WI38 (cell line): ENCODE measurements around the gene RSPH4A.

Experiments used
- H3K4me3 ChIP-seq: 2 replicates; pipeline ENCODE4 v1.5.1; 2011; ENCODE audit warnings: low read depth, mild to moderate bottlenecking, control low read depth, low read length
- TF ChIP-seq, protein P1 (sequence below): IDR thresholded peaks from 2 replicates; pipeline ENCODE4 v1.5.1; 2012; ENCODE audit warnings: low read depth, mild to moderate bottlenecking, control low read depth, low read length

Gene RSPH4A

DNA sequence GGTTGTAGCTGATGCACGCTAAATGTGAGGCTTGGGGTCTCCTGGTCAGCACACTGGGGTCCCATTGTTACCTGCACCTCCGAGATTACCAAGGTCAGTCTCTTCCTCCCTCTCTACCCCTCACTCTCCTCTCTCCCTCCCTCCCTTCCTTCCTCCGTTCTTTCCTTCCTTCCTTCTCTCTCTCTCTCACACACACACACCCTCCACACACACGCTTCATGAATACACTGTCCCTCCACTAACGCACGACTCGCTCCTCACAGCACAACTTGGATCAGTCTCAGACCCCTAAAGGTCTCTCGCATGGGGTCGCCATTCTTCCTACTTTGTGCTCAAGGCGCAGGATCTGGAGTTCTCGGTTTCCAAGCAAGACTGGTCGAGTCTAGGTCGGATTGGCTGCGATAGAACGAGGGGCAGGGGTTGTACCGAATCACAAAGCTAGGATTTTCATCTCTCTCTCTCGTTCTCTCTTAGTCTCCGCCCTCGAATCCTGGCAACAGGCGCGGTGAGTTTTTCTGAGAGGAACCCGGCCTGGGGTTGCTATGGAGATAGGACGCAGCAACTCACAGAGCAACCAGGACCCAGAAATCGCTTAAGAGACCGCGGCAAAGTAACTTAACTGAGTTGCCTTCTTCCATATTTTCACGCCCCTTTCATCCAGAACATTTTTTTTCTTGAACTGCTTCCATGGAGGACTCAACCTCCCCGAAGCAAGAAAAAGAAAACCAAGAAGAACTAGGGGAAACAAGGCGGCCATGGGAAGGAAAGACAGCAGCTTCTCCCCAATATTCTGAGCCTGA, at the start of gene RSPH4A:
RSPH4A (plus strand) TSS at position 543 of the 800 bp plus-strand sequence; CDS start at position 688, 145 bp downstream.
- H3K4me3 ChIP-seq = peak within 1 kb of the TSS; percentile 70
- TF ChIP-seq, protein P1, sequence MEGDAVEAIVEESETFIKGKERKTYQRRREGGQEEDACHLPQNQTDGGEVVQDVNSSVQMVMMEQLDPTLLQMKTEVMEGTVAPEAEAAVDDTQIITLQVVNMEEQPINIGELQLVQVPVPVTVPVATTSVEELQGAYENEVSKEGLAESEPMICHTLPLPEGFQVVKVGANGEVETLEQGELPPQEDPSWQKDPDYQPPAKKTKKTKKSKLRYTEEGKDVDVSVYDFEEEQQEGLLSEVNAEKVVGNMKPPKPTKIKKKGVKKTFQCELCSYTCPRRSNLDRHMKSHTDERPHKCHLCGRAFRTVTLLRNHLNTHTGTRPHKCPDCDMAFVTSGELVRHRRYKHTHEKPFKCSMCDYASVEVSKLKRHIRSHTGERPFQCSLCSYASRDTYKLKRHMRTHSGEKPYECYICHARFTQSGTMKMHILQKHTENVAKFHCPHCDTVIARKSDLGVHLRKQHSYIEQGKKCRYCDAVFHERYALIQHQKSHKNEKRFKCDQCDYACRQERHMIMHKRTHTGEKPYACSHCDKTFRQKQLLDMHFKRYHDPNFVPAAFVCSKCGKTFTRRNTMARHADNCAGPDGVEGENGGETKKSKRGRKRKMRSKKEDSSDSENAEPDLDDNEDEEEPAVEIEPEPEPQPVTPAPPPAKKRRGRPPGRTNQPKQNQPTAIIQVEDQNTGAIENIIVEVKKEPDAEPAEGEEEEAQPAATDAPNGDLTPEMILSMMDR = no peak

DNA sequence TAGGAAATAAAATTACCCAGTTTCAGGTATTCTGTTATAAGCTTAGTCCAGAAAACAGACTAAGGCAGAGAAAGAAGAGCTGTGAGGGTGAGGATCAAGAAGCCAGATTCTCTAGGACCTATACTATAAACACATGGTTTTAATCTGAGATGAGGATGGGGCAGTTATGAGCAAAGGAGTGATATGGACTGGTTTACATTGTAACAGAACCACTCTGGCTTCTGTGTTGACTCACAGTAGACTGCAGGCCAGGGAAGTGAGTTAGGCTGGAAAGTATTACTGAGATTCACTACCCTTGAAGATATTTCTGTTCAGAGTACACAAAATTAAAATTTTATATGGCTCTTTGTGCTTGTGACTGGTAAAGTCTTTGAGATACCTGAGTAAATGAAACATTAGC, 48.2 kb upstream of the RSPH4A start:
- H3K4me3 ChIP-seq = no peak overlapping the region
- TF ChIP-seq, protein P1 = no peak

DNA sequence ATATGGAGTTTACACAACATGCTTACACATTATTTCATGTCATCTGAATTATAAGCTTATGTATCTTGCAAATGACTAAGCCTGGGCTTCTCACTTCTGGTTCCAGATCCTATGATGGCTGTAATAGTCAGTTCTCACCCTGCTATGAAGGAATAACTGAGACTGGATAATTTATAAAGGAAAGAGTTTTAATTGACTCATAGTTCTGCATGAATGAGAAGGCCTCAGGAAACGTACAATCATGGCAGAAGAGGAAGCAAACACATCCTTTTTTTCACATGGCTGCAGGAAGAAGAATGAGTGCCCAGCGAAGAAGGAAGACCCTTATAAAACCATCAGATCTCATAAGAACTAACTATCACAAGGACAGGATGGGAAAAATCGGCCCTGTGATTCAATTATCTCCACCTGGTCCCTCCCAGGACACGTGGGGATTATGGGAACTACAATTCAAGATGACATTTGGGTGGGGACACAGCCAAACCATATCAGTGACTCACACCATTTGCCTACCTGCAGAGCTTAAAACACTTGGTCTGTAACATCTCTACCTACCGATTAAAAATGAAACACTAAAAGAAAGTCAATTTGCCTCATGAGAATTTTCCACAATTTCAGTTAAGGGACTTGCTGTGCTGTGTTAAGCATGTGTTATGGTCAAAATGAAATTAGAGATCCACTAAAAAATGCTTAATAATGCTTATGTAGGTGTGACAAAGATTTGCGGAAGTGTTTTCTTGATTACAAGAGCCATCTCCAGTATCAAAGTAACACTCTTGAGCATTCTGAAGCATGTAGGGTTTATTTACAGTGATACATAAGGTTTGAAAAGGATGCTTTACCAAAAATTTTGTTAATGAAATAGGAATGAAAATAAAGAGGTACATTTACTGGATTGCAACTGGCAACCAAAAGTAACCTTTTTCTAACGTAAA, 47.2 kb upstream of the RSPH4A start:
- no peak overlapping the region for H3K4me3 ChIP-seq
- TF ChIP-seq, protein P1 = no peak

DNA sequence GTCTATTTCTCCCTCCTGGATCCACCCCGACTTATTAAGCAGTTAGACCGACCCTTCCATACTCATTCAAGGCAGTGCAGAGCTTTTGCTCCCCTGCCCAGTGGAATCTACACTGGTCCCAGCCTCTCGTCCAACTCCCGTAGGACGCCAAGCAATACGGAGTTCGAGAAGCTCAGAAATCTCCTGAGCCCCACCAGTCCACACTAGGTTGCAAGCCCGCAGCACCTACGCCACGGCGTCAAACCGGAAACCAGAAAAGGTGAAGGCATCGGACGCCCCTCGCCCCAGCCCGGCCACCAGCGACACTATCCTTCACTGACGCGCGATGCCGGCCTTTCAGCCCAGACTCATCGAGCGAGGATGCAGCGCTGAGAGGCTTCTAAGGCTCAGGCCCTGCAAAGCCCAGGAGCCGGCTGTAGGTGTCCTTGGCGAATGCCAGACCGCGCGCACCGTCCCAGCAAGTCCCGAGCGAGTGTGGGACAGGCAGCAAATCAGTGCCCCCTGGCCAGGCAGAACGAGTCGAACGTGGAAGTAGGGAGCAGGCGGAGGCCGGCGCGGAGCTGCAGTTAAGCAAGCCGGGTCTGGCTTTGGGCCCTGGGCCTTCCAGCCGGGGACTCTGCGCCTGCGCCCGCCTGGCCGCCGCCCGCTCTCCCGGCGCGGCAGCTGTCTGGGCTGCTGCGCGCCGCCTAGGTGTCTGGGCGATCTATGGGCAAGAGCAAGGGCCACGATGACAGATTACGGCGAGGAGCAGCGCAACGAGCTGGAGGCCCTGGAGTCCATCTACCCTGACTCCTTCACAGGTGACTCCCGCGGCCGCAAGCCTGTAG, 45.2 kb upstream of the RSPH4A start, which contains the start of gene RWDD1:
RWDD1 (plus strand) TSS at position 649 of the 827 bp plus-strand sequence; CDS start at position 728, 79 bp downstream.
- peak within 1 kb of the TSS; percentile 99 for H3K4me3 ChIP-seq
- TF ChIP-seq, protein P1 = no peak

DNA sequence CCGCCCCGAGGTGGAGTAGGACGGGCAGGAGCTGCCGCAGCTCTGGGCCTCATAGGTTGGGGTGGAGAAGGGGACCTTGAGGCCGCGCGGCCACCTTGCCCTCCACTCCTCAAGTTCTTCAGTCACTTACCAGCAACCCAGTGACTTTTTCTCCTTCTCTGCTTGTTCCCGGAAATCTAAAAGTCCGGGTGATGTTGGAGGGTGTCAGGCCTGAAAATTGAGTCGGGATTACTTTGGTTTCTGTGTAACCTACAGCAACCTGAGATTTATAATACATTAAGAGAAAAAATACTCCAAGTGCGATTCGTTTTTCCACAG, 44.6 kb upstream of the RSPH4A start:
- peak overlapping the region; percentile 99 for H3K4me3 ChIP-seq
- TF ChIP-seq, protein P1 = no peak

DNA sequence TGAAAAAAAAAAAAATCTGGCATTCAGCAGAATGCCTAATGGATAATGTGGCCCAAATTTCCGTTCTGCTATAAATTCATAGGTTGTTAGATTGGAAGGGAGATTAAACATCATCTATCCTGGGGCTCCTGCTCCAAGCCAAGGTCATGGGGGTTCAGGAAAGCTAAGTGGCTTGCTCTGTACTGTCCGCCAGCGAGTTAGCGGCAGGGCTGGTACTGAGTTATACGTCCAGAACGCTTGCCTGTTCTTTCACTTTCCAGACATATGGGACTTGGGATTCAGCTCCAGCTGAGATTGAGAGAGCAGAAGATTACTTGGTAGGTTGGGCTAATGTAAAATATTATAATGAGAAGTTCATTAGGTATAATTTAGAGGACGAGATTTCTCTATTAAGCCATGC, 44.1 kb upstream of the RSPH4A start:
- TF ChIP-seq, protein P1 = no peak
- H3K4me3 ChIP-seq = peak overlapping the region; percentile 99
